T-helper 1 cell (primary cell): ENCODE measurements around the gene MT1X.
"Not testable (repeated sequence)": the region's sequence is repeated elsewhere in the genome, so short reads cannot be mapped to it uniquely, and the experiment has no call there.

Experiments used
- DNase-seq, 5 donors: peaks; one replicate each; pipeline ENCODE4 v3.0.0-alpha.2; 2012 to 2020

Gene MT1X

GRCh38 chr16:56657555-56658326, 24.5 kb upstream of the MT1X start, which contains the start of gene MT1F:
MT1F (plus strand) TSS chr16:56657959; CDS start chr16:56658059, 100 bp downstream.
- DNase-seq = peak; percentile 48 to 66 (median 62)

DNA sequence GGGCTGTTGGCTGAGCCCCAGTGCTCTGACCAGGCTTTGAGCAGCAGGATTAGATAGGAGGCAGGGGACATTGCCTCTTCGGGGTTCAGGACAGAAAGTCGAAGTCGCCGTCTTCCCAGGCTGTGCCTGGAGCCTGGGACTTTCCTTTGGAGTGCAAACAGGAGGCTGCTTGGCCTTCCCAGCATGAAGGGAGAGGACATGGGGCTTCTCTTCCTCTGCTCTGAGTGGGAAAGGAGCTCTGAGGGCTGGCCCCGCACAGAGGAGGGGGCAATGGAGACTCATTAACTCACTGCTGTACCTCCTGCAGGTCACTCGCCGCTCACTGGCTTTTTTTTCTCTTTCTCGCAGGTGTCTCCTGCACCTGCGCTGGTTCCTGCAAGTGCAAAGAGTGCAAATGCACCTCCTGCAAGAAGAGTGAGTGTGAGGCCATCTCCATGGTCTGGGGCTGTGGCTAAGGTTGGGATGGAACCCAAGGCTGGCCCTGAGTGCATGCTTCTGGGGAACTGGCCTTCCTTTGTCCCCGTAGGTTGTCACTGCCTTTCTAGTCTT, 23.9 kb upstream of the MT1X start:
- no peak for DNase-seq

DNA sequence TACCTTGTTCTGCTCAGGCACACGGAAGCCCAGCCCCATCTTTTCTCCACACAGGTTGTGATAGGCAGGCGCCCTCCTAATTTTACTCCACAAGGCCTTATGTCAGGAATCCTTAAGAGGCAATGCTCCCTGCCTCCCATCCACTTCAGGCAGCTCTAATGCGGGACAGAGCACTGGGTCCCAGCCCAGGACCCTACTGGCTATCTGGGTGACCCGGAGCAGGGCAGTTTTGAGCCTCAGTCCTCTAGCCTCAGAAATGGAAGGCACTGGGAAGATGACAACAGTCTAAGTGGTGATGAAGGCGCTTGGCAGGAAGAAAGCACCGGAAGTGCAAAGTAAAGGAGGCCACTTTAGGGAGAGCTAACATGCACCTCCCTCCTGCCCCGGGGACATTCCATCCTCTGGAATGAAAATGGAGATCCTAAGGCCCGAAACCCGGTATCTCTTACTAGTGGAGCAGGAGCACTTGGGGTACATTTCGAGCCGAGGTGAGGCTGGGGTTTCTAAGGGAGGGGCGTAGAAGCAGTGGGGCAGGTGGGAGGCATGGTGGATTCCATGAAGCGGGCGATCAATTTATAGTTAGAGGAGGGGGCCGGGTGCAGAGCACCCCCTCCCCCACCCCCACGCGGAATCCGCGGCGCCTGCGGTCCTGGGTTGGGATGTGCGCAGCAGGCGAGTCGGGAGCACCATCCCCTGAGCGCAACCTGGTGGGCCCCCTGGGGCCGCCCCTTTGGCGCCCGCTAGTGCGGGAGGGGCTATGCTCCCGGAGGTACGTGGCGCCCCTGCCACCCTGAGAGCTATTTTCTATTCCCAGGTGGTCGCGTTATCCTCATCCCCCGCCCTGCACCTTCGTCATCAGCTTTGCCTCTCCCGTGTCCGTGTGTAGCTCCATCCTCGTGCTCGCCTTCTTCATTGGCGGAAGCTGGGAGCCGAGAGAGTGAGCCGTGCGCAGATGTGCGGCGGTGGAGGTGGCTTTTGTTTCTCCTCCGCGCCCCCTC, 19.6 kb upstream of the MT1X start:
- peak in 1 of 5 donors; percentile 33 for DNase-seq

GRCh38 chr16:56664506-56664905, 17.8 kb upstream of the MT1X start:
- no peak for DNase-seq

GRCh38 chr16:56665286-56666261, 16.7 kb upstream of the MT1X start:
- not testable (repeated sequence) for DNase-seq

DNA sequence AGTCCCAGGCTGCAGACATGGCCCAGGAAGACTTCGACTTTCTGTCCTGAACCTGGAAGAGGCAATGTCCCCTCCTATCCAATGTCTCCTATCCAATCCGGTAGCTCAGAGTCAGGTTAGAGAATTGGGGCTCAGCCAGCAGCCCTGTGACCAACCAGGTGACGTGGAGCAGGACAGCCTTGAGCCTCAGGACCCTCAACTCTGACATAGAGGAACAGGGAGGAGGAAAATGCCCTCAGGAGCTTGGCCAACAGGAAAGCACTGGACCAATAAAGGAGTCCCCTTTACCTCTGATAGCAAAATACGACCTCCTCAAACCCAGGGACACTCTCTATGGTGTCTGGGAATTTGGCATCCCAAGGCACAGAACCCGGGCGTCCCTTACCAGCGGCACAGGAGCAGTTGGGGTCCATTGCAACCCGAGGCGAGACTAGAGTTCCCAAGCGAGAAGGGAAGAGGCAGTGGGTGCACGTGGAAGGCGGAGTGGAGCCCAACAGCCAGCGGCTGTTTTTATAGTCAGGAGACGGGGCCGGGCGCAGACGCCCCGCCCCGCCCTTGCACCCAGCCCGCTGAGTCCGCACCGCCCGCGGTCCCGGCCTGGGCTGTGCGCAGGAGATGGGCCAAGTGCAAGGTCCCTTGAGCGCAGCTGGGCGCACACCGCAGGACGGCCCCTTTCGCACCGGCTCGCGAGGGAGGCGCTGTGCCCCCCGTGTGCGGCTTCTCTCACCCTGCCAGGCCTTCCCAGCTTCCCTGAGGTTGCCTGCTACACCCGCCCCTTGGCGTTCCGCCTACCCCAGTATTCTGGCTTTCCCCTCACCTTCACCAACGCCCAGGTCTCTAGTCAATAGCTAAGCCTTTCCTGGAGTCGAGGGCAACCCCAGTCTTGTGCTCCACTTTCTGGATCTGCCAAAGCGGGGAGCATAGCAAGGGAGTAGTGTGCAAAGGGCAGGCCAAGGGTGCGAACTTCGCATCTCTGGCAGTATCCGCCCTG, 14.4 kb upstream of the MT1X start, which contains the start of gene MT1G:
Gene MT1G (minus strand): TSS at position 485 of the 991 bp plus-strand sequence. CDS start 72 bp downstream, at position 413.
- peak in 1 of 5 donors; percentile 46 for DNase-seq

- no peak for DNase-seq
Observed at GRCh38 chr16:56669005-56669839, 13.0 kb upstream of the MT1X start, which contains the start of gene MT1H. MT1H (plus strand) TSS chr16:56669814; CDS start chr16:56669885, 71 bp downstream.

- no peak for DNase-seq
Observed at GRCh38 chr16:56669840-56670619, 12.2 kb upstream of the MT1X start.

DNA sequence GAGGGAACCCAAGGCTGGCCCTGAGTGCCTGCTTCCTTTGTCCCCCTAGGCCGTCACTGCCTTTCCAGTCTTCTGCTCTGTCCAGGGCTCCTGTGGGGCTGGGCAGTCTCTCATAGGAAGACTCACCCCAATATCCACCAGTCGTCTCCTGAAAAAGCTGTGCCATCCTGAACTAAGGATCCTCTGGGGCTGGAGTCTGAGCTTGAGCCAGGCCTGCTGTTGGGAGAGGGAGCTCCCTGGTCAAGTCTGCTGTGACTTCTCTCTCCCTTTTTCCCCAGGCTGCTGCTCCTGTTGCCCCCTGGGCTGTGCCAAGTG, 11.7 kb upstream of the MT1X start:
- DNase-seq = no peak

DNA sequence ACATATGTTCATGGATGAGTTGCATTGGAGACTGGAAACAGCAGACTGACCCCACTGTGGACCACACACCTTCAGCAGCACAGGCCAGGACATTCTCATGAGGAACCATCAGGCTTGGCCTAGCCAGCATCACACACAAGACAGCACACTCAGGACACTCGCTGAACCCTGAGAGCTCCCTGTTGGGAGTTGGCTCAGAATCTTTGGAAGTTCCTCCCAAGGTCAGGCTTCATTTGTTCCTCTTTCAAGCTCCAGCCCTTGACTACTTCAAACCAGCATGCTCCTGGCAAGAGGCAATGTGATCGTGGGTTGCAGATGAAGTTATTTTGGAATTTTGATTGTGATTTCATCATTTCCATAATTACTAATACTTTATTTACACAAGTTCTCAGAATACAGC, 10.6 kb upstream of the MT1X start:
- DNase-seq = not testable (repeated sequence)

DNA sequence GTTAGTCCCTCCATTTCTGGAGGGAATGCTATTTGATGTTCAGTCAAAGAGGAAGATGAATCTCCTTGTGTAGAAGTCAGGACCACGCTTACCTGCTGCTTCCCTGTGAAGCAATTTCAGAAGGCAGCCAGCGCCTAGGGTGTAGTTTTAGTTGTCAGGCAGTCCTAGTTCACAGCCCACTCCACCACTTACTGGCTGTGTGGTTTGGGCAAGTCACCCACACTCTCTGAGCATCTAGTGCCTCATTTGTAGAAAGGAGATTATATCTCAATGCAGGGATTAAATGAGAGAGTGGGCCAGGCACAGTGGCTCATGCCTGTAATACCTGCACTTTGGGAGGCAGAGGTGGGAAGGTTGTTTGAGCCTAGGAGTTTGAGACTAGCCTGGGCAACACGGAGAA, 10.1 kb upstream of the MT1X start:
- not testable (repeated sequence) for DNase-seq

DNA sequence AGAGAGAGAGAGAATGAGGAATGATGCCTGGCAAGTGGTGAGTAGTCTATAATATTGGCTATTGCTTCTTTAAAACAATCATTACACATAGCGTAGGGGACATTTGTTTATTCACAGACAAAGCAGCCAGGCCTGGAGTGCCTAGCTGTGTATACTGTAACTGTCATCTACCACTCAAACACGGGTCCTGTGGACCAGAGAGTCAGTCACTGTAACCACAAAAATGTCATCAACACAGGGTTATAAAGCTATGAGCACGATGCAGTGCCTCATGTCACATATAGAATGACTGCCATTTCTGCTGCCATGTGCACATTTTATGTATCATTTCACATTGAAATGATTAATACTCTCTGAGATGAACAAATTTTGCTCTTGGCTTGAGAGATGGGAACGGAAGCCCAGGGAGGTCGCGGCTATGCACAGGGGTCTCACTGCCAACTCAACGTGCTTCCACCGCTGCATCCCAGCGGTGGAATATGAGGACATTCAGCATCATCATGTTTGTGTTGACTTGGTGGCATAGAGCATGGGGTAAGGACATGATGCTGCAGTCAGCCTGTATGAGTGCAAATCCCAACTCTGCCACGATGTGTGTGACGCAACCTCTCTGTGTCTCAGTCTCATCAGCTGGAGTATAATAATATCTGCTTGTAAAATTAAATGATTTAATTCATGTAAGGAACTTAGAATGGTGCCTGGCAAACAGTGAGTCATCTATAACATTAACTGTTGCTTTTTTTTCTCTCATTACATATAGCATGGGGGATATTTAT, 9.3 kb upstream of the MT1X start:
- no peak for DNase-seq

DNA sequence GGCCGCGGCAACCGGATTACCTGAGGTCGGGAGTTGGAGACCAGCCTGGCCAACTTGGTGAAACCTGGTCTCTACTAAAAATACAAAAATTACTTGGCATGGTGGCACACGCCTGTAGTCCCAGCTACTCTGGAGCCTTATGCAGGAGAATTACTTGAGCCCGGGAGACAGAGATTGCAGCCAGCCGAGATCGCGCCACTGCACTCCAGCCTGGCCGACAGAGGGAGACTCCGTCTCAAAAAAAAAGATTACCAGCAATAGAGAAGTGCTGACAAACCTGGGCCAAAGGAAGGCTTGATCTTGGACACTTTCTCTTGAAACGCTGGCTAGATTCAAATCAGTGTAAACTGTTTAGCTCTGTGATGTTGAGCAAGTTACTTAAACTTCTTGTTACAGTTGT, 8.3 kb upstream of the MT1X start:
- no peak for DNase-seq

GRCh38 chr16:56674570-56674969, 7.7 kb upstream of the MT1X start:
- DNase-seq = not testable (repeated sequence)

- DNase-seq = peak in 2 of 5 donors; percentile 24 to 26
Observed at GRCh38 chr16:56675685-56676210, 6.5 kb upstream of the MT1X start.

DNA sequence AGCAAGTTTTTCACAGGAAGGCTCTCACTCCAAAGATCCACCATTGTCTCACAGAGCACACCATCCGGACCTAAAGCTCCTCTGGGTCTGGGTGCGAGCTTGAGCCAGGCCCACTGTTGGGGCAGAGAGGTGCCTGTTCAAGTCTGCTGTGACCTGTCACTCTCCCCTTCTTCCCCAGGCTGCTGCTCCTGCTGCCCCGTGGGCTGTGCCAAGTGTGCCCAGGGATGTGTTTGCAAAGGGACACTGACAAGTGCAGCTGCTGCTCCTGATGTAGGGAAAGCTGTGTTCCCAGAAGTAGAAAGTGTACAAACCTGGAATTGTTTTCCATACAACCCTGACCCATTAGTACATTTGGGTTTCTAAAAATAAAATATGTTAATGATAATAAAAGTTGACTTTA, 4.8 kb upstream of the MT1X start:
- DNase-seq = no peak

GRCh38 chr16:56679078-56679730, 3.1 kb upstream of the MT1X start:
- no peak for DNase-seq
